RPMI8226 (cell line): Measurements from ENCODE around the gene C1QTNF2.

ENCODE experiments used
- DNase-seq: peaks from one replicate; pipeline ENCODE4 v3.0.0-alpha.2; 2015

The C1QTNF2 gene

GRCh38 chr5:160369990-160370712, at the start of gene C1QTNF2:
Gene C1QTNF2, minus strand, starts transcription at chr5:160370626. Its CDS starts 15,615 bp downstream, at chr5:160355011.
- DNase-seq: peak; percentile 26

- DNase-seq: peak; percentile 11
Observed at GRCh38 chr5:160420331-160420610, 49.8 kb upstream of the C1QTNF2 start.

- peak; percentile 17 for DNase-seq
Observed at GRCh38 chr5:160419458-160420330, 49.3 kb upstream of the C1QTNF2 start.

GRCh38 chr5:160418561-160419457, 48.4 kb upstream of the C1QTNF2 start, which contains the start of gene SLU7:
Gene SLU7, minus strand, starts transcription at chr5:160419081. Its CDS starts 3,787 bp downstream, at chr5:160415294.
- DNase-seq: peak; percentile 95

- DNase-seq: peak; percentile 87
Observed at GRCh38 chr5:160399402-160400353, 29.3 kb upstream of the C1QTNF2 start, which contains the start of gene FAM200C. Gene FAM200C, minus strand, starts transcription at chr5:160400054. Its CDS starts 4,564 bp downstream, at chr5:160395490.

- no peak for DNase-seq
Observed at GRCh38 chr5:160398806-160399205, 28.4 kb upstream of the C1QTNF2 start.

- DNase-seq: no peak
Observed at GRCh38 chr5:160397492-160397891, 27.1 kb upstream of the C1QTNF2 start.

- no peak for DNase-seq
Observed at GRCh38 chr5:160395111-160395510, 24.7 kb upstream of the C1QTNF2 start.

- DNase-seq: peak; percentile 29
Observed at GRCh38 chr5:160390787-160391696, 20.6 kb upstream of the C1QTNF2 start.

GRCh38 chr5:160387445-160387844, 17.0 kb upstream of the C1QTNF2 start:
- DNase-seq: no peak

- DNase-seq: no peak
Observed at GRCh38 chr5:160385496-160385895, 15.1 kb upstream of the C1QTNF2 start.

- no peak for DNase-seq
Observed at GRCh38 chr5:160384681-160385080, 14.3 kb upstream of the C1QTNF2 start.

- no peak for DNase-seq
Observed at GRCh38 chr5:160382346-160382745, 11.9 kb upstream of the C1QTNF2 start.

- DNase-seq: no peak
Observed at GRCh38 chr5:160380041-160380440, 9.6 kb upstream of the C1QTNF2 start.

- no peak for DNase-seq
Observed at GRCh38 chr5:160379511-160379910, 9.1 kb upstream of the C1QTNF2 start.

- DNase-seq: no peak
Observed at GRCh38 chr5:160378330-160378729, 7.9 kb upstream of the C1QTNF2 start.

- DNase-seq: no peak
Observed at GRCh38 chr5:160377651-160378050, 7.2 kb upstream of the C1QTNF2 start.

GRCh38 chr5:160376416-160376815, 6.0 kb upstream of the C1QTNF2 start:
- no peak for DNase-seq

- no peak for DNase-seq
Observed at GRCh38 chr5:160375701-160376100, 5.3 kb upstream of the C1QTNF2 start.

GRCh38 chr5:160375166-160375565, 4.7 kb upstream of the C1QTNF2 start:
- no peak for DNase-seq

GRCh38 chr5:160371294-160371693, 868 bp upstream of the C1QTNF2 start:
- no peak for DNase-seq
